HG03066 (cell line): Measurements from ENCODE around the gene EARS2.

Experiments used
- ATAC-seq: cut with Tn5 transposase; IDR thresholded peaks from one replicate; pipeline ENCODE4 v1.9.1; 2021; ENCODE audit warnings: low read depth; ENCODE audit not compliant: unreplicated experiment

The EARS2 gene

DNA sequence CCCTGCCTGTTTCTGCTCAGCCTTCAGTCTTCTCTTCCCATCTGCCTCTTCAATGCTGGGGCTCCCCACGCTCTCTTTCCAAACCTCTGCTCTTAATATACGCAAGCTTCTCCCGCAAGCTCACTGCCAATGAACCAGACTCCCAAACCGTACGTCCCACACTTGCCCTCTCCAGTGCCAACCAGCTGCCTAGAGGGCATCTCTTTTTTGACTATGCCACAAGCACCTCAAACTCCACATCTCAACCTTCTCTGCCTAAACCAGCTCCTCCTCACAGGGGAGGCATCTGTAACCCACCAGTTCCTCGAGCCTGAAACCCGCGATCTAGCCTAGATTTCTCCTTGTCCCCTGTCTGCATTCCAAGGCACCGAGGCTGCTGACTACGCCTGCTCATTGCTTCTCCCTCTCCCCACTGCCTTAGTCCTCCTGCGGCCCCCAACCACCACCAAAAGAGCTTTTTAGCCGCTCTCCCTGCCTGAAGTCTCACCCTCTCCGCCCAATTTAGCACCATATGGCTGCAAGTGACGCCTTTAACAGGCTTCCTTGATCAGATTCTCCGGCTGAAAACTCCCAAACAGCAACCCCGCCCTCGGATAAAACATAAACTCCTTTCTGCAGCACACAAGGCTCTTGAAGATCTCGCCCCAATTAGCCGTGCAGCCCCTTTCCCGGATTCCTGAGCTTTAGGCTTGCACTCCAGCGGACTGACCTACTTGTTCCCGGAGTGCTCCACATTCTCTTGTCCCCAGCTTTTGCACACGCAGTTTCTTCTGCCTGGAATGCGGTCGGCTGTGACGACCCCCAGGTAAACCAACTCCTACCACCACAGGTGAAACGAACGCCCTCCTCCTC lies 48.3 kb downstream of the EARS2 start:
- no peak for ATAC-seq

- no peak for ATAC-seq
These were observed 50.5 kb downstream of the EARS2 start for GRCh38 chr16:23506606-23506994.

DNA sequence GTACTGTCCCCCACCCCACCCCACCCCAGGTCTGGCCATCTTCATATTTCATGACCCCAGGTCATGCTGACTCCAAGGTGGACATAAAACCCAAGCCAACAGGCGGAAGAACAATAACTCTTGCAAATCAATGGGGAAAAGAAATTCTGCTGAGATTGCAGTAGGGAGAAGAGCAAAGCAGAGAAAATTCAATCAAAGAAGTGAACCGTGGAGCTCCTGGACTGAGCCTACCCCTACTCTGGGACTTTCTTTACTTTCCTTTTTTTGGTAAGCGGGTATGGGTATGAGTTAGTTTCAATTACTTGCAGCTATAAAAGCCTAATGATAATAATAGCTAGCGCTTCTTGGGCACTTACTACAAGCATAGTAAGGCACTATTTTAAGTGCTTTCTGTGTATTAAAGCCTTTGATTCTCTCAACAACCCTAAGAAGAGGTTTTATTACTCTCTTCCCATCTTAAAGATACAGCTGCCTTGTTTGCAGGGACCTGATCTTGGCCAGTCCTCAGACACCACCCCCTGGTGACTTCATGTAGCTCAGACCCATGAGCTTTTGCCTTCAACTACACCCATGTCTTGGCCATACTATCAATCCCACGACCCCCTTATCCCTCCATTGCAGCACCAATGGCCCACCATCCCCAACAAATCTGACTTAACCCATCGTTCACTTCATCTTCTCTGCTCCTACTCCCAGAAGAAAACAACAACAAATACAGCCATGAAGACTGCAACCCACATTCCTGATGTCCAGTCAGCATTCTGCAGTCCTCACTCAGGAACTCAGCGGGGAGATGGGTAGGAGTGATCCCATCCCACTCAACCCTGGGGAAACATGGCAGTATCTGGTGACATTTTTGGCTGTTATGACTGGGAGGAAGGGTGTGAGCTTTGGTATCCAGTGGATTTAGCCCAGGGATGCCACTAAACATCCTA lies 51.2 kb downstream of the EARS2 start:
- ATAC-seq = no peak

- ATAC-seq = no peak
These were observed 51.9 kb downstream of the EARS2 start for GRCh38 chr16:23505180-23505665.

DNA sequence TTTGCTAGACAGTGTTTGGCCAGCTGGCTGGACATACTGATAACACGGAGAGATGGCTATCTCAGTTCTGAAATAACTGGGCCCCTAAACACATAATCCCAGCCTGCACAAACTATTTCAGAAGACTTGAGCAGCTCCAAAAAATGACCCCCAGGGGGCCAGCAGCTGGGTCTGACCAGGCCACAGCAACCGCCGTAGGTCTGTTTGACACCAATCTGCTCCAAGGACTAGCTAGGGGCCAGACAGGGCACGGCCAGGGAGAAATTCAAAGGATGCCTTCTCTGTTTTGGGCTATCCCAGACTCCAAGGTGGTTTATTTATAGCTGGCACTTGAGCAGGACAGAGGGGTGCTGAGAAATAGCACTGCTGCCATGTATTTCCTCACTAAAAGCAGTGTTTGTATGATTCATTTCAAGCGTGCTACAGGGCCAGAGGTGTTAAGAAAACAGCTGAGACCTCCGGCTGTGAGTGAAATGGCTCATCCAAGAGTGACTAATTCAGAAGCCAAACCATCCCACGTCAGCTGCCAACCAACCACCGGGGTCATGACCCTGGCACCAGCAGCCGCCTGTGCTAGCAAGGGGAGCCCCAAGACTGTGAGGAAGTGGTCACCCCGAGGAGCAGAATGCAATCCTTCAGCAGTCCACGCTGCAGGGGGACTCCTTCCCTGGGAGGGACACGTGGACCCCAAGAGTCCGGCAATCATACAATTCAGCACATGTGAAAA lies 52.5 kb downstream of the EARS2 start:
- peak; percentile 49 for ATAC-seq

DNA sequence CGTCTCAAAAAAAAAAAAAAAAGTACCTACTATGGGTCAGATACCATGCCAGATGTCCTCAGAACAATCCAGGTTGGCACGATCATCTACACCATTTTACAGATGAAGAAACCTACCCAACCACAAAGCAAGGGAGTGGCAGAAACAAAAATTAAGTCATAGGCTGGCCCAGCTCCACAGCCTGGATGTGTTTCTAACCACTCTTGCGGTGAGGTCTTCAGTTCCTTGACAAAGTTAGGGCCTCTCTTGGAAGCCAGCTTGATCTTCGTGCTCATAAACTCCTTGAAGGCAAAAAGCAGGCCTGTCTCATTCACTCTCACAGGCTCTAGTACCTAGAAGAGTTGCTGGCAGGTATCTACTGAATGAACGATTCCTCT lies 53.1 kb downstream of the EARS2 start:
- peak; percentile 16 for ATAC-seq

DNA sequence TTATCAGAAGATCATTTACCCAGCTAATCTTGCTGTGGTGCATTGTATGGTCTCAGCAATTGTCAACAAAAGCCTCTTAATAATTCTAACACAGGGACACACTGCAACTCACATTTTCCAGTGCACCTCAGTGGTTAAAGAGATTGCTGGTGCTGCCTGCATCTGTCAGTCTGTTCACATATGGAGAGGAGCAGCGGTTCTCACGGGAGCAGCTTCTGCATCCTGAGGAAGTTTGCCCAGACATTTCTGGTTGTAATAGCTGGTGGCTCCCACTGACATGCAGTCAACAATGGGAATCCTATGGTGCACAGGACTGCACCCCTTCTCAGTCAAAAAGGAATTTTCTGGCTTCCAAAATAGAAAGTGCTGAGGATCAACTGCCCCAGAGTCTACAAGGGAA lies 54.7 kb downstream of the EARS2 start:
- ATAC-seq = no peak

- no peak for ATAC-seq
These were observed 55.9 kb downstream of the EARS2 start for GRCh38 chr16:23501291-23501690.

GRCh38 chr16:23500862-23501225 lies 56.3 kb downstream of the EARS2 start:
- no peak for ATAC-seq

DNA sequence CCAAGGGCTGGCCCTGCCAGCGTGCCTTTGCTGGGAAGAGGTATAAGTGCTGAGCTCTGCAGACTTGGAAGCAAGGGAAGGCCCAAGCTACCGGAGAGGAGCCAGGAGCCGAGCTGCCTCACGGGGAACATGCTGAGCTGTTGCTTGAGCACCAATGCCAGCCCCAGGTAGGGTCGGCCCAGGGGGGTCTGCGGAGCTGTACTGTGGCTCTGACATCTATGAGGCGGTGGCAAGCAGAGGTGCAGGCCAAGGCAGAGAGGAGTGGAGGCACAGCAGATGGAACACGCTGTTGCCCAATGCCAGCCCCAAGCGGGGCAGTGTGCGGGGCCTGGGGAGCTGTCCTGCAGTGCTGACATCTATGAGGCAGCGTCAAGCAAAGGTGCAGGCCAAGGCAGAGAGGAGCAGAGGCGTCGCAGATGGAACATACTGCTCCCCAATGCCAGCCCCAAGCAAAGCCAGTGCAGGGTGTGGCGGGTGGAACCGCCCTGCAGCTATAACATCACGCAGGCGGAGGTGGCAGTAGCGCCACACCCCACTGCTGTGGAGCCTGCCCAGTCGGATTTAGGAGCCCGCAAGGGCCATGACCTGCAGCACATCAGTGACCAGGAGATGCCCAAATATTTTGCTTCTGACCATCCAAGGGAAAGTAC lies 56.8 kb downstream of the EARS2 start:
- no peak for ATAC-seq

DNA sequence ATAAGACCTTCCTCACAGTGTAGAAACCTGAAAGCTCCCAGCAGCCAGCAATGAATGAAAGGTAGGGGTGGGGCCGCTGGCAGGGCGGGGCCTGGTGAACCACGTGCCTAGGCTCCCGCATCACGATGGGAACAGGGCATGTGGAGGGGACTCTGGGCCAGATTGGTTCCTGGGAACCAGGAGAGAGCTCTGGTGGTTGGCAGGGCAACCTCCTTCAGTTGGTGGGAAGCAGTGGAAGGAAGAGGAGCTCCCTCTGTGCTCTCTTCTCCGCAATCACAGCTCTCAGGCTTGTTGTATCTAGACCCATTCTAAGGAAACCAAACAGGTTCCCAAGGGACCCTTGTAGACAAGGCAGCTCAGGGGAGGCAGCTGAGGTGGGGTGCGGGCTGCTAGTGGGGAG lies 57.3 kb downstream of the EARS2 start:
- ATAC-seq = no peak

GRCh38 chr16:23498863-23499262 lies 58.3 kb downstream of the EARS2 start:
- no peak for ATAC-seq

GRCh38 chr16:23497543-23497868 lies 59.6 kb downstream of the EARS2 start:
- no peak for ATAC-seq

GRCh38 chr16:23496821-23497542 lies 60.2 kb downstream of the EARS2 start:
- no peak for ATAC-seq

DNA sequence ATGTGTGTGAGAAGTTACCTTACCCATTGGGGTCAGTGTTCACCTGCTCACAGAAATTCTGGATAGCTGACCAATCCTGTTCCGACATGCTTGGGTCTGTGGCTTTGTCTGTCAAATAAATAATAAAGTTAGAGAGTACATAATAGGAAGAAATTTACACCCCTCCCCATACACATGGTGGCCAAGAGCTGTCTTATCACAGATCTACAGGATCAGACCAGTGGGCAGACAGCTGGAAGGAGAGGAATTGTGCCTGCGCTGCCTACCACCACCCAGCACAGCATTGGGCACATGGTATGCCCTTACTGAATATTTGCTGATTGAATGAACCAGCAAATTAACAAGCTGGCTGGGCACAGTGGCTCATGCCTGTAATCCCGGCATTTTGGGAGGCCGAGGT lies 61.5 kb downstream of the EARS2 start:
- no peak for ATAC-seq

DNA sequence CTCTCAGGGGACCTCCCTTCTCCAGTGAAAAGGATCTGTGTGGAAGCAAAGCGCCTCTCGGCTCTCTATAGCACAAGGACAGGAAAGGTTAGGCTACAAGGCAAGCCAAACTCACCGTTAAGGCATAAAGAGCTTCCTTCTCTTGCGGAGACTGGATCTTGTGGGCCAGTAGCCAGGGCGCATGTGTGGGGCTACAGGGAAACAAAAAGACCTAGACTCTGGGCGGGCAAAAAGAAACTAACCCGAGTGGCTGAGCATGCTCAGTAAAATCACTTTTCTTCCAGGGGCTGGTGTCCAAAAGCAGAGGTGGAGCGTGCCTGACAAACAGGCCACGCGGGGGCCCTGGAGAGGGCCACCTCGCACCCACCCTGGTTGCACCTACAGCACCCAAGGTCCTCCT lies 63.0 kb downstream of the EARS2 start:
- ATAC-seq = no peak

DNA sequence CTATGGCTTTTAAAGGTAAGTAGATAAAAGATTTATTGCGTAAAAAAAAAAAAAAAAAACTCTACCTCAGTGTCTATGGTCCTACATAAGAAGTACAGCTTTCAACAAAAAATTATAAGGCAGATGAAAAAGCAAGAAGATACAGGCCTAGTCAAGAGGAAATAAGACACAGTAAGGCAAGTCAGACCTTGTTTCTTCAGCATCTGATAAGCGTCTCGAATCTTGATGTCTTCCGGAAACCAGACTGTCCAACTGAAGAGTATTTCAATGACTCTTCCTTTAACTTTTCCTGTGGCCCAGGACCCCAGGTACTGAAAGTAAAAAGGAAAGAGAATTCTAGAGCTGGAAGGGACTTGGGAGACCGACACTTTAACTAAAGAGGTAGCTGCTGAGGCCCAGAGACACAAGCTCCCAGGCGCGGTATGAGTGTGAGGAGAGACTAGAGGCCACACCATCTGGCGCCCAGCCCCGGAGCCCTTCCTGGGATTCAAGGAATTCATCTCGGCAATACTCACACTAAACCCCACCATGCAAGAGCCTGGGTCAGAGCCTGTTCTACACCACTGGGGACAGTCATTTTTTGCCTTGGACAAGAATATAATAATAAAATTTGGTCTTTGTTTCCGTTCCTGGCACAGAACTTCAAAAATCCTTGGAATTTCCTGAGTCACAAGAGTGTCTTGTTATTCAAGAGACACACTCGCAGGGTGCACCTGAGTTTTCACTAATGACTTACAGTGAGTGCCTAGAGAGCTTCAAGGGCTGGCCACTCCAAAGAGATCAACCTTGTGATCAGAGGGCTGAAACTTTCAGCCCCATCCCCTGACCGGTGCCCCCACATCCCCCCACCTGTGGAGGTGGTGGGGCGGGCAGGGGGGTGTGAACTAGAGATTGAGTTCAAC lies 65.4 kb downstream of the EARS2 start:
- no peak for ATAC-seq

- ATAC-seq = no peak
These were observed 70.7 kb downstream of the EARS2 start for GRCh38 chr16:23486480-23486879.

- ATAC-seq = no peak
These were observed 71.3 kb downstream of the EARS2 start for GRCh38 chr16:23485841-23486240.
